HG03342 (cell line): ENCODE data around the gene RPS27L.
"Not testable (repeated sequence)": the region's sequence is repeated elsewhere in the genome, so short reads cannot be mapped to it uniquely, and the experiment has no call there.

Source experiments
- ATAC-seq: cut with Tn5 transposase; IDR thresholded peaks from one replicate; pipeline ENCODE4 v1.9.1; 2021; ENCODE audit warnings: mild to moderate bottlenecking, moderate library complexity; ENCODE audit not compliant: unreplicated experiment

RPS27L gene

DNA sequence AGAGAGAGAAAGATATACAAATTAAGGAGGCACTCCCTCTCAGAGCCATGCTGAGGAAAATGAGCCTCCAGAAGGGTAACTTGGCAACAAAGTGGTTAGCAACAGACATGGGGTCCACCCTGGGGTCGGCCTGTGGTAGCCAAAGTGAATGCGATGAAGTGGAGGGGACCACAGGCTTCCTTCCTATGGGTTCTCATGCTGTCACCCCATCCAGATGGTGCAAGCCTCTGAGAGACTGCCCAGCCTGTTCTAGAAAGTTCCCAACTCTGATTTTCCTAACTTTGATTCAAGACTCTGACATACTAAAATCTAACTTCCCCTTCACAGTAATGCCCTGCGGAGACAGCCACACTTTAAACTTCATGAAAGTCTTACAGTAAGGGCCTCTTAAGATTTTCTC lies 53.9 kb downstream of the RPS27L start:
- no peak for ATAC-seq

GRCh38 chr15:63099581-63099980 lies 57.7 kb downstream of the RPS27L start:
- not testable (repeated sequence) for ATAC-seq

- not testable (repeated sequence) for ATAC-seq
Measured at GRCh38 chr15:63098901-63099300, 58.4 kb downstream of the RPS27L start.
